ENCODE data around the gene LRRC47.

GRCh38 chr1:3787349-3787715 is 9.0 kb downstream of the LRRC47 start:
- TF ChIP-seq CTCF (IDR thresholded peaks at IDR 0.05) (no peak), POLR2AphosphoS5 (IDR thresholded peaks at IDR 0.05) (no peak), POLR2A (IDR thresholded peaks at IDR 0.05) (no peak), EP300 (IDR thresholded peaks at IDR 0.05) (no peak)

Measured in stomach (tissue), 4 donors.